Measurements from ENCODE around the gene IRX4. TPM values are rescaled to one million over a fixed set of nuclear protein-coding genes. Genes with fewer than 3 reads are reported as not detected.

The IRX4 gene
- total RNA-seq, 1 donor: not detected

DNA sequence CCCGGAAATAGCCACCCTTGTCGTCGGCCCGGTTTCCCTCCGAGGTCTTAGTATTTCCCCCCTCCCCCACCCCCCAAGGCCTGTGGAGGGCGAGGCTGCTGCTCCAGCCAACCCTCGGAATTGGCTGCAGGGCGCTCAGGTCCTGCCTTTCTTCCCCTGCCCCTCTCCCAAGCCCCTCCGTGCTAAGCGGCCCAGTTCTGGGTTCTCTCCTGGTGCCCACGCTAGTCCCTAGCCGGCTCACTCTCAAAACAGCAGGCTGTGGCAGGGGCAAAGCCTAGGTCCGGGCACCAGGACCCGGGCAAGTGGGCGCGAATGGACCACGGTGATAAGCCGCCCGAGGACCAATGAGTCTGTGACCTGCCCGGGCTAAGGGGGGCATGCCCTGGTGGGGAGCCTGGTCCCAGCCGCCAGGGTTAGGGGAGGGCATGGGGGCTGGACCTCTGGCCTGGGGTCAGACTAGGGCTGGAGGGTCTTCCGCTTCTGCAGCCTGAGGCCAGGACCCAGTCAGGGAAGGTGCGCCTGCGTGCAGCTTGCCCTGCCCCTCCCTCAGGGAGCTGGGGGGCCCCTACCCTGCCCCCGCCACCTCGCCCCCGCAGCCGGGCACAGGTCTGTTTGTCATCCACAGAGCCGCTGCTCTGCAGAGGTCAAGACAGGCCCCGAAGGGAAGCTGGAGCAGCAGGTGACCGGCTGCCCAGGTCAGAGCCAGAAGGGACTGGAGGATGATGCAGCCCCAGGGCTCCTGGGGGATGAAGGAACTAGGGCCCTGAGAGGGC is 5.0 kb upstream of the IRX4 start:
- H3K4me3 ChIP-seq (ENCODE audit: low read depth, low read length): no peak overlapping the region
- DNase-seq (ENCODE audit: low read depth): no peak
- TF ChIP-seq, protein P1, sequence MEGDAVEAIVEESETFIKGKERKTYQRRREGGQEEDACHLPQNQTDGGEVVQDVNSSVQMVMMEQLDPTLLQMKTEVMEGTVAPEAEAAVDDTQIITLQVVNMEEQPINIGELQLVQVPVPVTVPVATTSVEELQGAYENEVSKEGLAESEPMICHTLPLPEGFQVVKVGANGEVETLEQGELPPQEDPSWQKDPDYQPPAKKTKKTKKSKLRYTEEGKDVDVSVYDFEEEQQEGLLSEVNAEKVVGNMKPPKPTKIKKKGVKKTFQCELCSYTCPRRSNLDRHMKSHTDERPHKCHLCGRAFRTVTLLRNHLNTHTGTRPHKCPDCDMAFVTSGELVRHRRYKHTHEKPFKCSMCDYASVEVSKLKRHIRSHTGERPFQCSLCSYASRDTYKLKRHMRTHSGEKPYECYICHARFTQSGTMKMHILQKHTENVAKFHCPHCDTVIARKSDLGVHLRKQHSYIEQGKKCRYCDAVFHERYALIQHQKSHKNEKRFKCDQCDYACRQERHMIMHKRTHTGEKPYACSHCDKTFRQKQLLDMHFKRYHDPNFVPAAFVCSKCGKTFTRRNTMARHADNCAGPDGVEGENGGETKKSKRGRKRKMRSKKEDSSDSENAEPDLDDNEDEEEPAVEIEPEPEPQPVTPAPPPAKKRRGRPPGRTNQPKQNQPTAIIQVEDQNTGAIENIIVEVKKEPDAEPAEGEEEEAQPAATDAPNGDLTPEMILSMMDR (IDR thresholded peaks at IDR 0.05; ENCODE audit: insufficient read depth, low read length): no peak

DNA sequence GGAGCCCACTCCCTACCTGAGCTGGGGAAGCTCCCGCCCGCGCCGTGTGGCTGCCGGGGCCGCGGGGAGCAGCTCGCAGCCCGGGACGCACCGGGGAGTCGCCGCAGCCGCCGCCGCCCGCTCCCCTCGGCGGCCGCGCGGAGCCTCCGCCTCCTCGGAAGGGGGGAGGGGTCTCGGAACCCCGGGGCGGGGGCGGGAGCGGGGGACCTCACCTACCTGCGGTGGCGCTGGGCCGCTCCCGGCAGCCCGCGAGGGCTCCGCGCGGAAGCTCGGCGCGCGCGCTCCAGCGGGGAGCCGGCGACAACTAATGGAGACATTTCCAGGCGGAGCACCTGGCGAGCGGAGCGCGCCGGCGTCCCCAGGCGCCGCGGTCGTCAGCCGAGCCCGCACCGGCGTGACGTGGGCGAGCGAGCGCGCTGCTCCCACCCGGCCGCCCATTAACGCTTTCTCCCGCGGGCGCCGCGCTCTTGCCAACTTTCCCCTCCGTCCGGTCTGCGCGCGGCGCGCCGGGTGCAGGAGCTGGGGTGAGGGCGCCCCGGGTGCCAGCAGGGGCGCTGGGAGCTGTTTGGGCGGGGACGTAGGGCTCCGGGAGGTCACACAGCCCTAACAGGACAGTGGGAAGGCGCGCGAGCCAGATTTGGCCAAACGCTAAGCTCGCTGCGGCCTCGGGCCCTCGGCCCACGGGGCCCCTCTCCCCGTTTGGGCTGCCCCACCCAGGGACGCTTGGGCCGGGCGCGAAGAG is 4.3 kb upstream of the IRX4 start:
- H3K4me3 ChIP-seq (ENCODE audit: low read depth, low read length): no peak overlapping the region
- TF ChIP-seq, protein P1 (IDR thresholded peaks at IDR 0.05; ENCODE audit: insufficient read depth, low read length): no peak
- no peak for DNase-seq (ENCODE audit: low read depth)

DNA sequence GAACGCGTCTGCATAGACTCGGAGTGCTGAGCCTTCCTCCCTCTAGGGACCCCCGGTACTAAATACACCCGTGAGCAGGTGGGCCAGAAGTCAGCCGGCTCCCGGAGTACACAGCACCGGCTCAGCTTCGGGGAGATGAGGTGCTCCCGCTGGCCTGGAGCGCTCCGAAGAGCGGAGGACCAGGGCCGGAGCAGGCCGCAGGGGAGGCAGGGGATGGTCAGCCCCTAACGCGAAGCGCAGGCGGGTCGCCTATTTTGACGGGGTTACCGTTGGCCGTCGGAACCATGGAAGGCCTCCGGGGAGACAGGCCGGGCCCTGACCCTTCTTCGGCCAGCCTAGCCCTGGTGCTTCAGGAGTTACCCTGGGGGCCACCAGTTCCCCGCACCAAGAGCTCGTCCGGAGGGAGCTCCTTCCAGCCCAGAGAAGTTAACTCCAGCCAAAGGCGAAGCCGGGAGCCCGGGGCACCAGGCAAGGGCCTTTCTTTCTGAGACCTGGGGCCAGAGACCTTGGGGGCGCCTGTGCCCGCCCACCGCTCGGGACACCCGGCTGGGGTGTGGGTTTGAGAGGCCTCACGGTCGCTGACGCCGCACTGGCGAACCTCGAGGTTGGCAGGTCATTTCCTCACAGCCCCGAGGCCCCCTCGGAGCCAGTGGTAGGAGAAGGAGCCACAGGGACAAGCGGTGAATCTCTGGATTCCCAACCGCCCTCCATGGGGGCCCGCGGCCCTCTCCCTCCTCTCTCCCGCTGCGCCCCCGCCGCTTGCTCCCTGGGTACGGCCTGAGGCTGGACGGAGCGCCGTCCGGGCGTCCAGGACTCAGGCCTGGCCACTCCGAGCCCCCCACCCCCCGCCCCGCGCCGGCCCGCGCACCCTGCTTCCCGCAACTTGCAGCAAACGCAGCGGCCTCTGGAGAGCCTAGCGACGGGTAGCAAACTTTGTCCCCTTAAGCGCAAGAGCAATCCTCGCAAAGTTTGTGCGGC is 3.4 kb upstream of the IRX4 start:
- TF ChIP-seq, protein P1 (IDR thresholded peaks at IDR 0.05; ENCODE audit: insufficient read depth, low read length): no peak
- H3K4me3 ChIP-seq (ENCODE audit: low read depth, low read length): no peak overlapping the region
- DNase-seq (ENCODE audit: low read depth): no peak

DNA sequence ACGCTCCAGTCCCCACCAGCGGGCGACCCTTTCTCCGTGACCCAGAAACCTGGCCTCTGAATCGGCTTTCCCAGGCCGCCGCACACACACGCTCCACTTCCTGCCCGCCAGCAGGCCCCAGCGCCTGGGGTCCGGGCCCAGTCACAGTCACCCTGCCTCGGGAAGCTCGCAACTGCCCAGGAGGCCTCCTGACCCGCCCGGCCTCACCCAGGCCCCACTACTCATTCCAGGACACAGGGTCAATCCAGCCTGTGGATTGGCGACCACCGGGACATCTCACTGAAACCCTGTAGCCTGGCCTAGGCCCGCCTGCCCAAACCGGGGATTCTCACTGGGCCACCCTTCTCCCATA is 2.7 kb upstream of the IRX4 start:
- no peak overlapping the region for H3K4me3 ChIP-seq (ENCODE audit: low read depth, low read length)
- TF ChIP-seq, protein P1 (IDR thresholded peaks at IDR 0.05; ENCODE audit: insufficient read depth, low read length): no peak
- no peak for DNase-seq (ENCODE audit: low read depth)

DNA sequence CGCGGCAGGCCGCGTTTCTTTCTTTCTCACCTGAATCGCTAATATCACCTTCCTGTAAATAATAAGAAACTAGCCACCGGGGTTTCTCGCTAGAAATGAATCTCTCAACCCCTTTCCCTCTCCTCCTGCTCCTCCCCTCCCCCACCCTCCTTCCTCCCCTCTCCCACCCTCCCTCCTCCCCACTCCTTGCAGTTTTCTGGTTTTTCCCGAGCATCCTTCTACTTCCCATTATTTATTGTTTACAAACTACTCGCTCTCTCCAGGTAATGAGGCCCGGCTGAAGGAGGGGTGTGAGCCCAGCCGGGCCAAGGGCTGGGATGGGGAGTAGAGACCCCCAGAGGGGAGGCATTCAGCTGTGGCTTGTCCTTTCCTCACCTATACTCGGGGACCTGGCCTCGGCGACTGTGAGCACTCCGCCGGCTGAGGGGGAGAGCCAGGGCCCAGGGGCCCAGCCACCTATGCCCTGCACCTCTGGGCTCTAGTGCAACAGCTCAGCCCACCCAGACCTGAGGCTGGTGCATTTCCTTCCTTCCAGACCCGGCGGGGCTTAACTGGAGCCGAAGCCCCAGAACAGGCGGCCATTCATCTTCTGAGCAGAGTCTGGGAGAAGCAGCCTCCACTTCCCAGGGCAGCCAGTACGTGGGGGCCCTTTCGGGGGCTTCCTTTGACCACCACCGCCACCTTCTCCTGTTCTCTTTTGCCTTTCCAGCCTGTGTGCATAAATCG is 2.1 kb upstream of the IRX4 start:
- no peak for DNase-seq (ENCODE audit: low read depth)
- TF ChIP-seq, protein P1 (IDR thresholded peaks at IDR 0.05; ENCODE audit: insufficient read depth, low read length): no peak
- no peak overlapping the region for H3K4me3 ChIP-seq (ENCODE audit: low read depth, low read length)
